SKM-1 (cell line): ENCODE data around the gene CYBRD1.
"Not testable (repeated sequence)": the region's sequence is repeated elsewhere in the genome, so short reads cannot be mapped to it uniquely, and the experiment has no call there.

Source experiments
- DNase-seq: peaks from one replicate; lab custom pipeline; 2025; ENCODE audit not compliant: unreplicated experiment; lab: John Stamatoyannopoulos, UW

Gene CYBRD1

GRCh38 chr2:171522052-171522787 is at the start of gene CYBRD1:
Gene CYBRD1, plus strand, starts transcription at chr2:171522474. Its CDS starts 72 bp downstream, at chr2:171522546.
- peak; percentile 9 for DNase-seq

- no peak for DNase-seq
Measured at GRCh38 chr2:171475979-171476378, 46.3 kb upstream of the CYBRD1 start.

GRCh38 chr2:171478345-171478744 is 43.9 kb upstream of the CYBRD1 start:
- DNase-seq, result no peak

GRCh38 chr2:171479154-171479814 is 43.0 kb upstream of the CYBRD1 start:
- no peak for DNase-seq

- no peak for DNase-seq
Measured at GRCh38 chr2:171480908-171481307, 41.4 kb upstream of the CYBRD1 start.

- no peak for DNase-seq
Measured at GRCh38 chr2:171482308-171482707, 40.0 kb upstream of the CYBRD1 start.

GRCh38 chr2:171482877-171483276 is 39.4 kb upstream of the CYBRD1 start:
- no peak for DNase-seq

- no peak for DNase-seq
Measured at GRCh38 chr2:171483793-171484192, 38.5 kb upstream of the CYBRD1 start.

GRCh38 chr2:171485116-171485515 is 37.2 kb upstream of the CYBRD1 start:
- DNase-seq, result no peak

- no peak for DNase-seq
Measured at GRCh38 chr2:171487201-171487600, 35.1 kb upstream of the CYBRD1 start.

GRCh38 chr2:171487803-171488259 is 34.4 kb upstream of the CYBRD1 start:
- no peak for DNase-seq

- no peak for DNase-seq
Measured at GRCh38 chr2:171490577-171490976, 31.7 kb upstream of the CYBRD1 start.

GRCh38 chr2:171491292-171491691 is 31.0 kb upstream of the CYBRD1 start:
- no peak for DNase-seq

GRCh38 chr2:171492664-171493063 is 29.6 kb upstream of the CYBRD1 start:
- no peak for DNase-seq

- not testable (repeated sequence) for DNase-seq
Measured at GRCh38 chr2:171497664-171498063, 24.6 kb upstream of the CYBRD1 start.

- no peak for DNase-seq
Measured at GRCh38 chr2:171505374-171505773, 16.9 kb upstream of the CYBRD1 start.

GRCh38 chr2:171509945-171510731 is 12.1 kb upstream of the CYBRD1 start:
- DNase-seq, result no peak

- no peak for DNase-seq
Measured at GRCh38 chr2:171512014-171512413, 10.3 kb upstream of the CYBRD1 start.

- no peak for DNase-seq
Measured at GRCh38 chr2:171512683-171513195, 9.5 kb upstream of the CYBRD1 start.

- DNase-seq, result peak; percentile 21
Measured at GRCh38 chr2:171513719-171514160, 8.5 kb upstream of the CYBRD1 start.

- DNase-seq, result no peak
Measured at GRCh38 chr2:171514908-171515582, 7.2 kb upstream of the CYBRD1 start.
